ENCODE data around the gene ZNF536. TPM values are rescaled to one million over a fixed set of nuclear protein-coding genes. Genes with fewer than 3 reads are reported as not detected.

The ZNF536 gene
- total RNA-seq, 6 experiments from 2014 or later = 0.25 TPM; not detected in 5

DNA sequence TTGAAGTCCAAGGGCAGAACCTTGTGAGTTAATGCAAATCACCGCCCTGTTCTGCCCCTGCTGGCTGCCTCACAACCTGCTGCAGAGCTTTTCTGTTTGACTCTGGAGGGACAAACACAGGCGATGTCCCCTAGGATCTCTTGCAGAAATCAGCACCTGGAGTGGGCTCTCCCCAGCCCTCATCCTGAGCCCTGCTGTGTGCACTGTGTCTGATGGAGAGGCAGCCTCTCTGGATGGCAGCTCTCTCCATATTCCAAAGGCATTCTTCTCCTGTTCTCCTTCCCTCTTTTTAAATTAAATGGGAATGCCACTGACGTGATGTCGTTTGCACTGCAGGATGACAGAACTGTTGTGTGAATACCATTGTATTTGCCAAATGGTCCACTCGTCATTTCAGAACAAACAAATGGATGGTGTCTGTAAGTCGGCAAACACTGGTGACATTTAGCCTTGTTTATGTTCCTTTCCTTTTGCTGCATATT lies 184.1 kb downstream of the ZNF536 start:
- ATAC-seq = no peak
- WGBS (ENCODE audit: insufficient coverage, low coverage, low lambda C conversion rate, missing lambda C conversion rate) = 22% methylated on average over 5 of the region's 6 CpGs
- TF ChIP-seq, protein P1, sequence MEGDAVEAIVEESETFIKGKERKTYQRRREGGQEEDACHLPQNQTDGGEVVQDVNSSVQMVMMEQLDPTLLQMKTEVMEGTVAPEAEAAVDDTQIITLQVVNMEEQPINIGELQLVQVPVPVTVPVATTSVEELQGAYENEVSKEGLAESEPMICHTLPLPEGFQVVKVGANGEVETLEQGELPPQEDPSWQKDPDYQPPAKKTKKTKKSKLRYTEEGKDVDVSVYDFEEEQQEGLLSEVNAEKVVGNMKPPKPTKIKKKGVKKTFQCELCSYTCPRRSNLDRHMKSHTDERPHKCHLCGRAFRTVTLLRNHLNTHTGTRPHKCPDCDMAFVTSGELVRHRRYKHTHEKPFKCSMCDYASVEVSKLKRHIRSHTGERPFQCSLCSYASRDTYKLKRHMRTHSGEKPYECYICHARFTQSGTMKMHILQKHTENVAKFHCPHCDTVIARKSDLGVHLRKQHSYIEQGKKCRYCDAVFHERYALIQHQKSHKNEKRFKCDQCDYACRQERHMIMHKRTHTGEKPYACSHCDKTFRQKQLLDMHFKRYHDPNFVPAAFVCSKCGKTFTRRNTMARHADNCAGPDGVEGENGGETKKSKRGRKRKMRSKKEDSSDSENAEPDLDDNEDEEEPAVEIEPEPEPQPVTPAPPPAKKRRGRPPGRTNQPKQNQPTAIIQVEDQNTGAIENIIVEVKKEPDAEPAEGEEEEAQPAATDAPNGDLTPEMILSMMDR (IDR thresholded peaks at IDR 0.05) = no peak
- TF ChIP-seq POLR2A (IDR thresholded peaks at IDR 0.05) = no peak
- no peak overlapping the region for H3K4me3 ChIP-seq
- H3K4me1 ChIP-seq = no peaks in the 10 kb centered on the region
- H3K36me3 ChIP-seq = no peaks in the 10 kb centered on the region
- H3K27me3 ChIP-seq = no peaks in the 10 kb centered on the region
- intact Hi-C loops (cut with DNase I) = no loop called here
- no peak overlapping the region for H3K27ac ChIP-seq
- H3K9me3 ChIP-seq = no peaks in the 10 kb centered on the region
- DNase-seq = no peak

DNA sequence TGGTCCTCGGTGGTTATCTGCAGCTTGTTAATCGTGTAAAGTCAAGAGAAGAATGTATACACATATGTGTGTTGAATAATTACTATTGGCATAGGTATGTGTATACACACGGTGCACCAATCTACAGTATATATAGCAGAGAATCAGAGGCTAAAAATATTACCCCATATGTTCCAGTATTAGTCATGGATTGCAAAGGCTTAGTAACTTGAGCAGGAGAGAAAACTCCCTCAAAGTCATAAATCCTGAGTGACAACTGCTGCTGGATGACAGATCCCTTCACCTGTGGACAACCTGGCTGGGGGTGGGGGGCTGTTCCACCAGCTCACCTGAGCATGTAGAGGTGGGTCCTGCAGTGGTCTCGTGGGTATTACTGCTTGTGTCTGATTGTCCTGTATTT lies 185.0 kb downstream of the ZNF536 start:
- Histone ChIP-seq H3K27me3 (no peaks in the 10 kb centered on the region), H3K36me3 (no peaks in the 10 kb centered on the region), H3K27ac (no peak overlapping the region), H3K4me3 (no peak overlapping the region), H3K9me3 (no peaks in the 10 kb centered on the region), H3K4me1 (no peaks in the 10 kb centered on the region)
- no peak for DNase-seq
- 50% methylated on average over 4 of the region's 4 CpGs for WGBS (ENCODE audit: insufficient coverage, low coverage, low lambda C conversion rate, missing lambda C conversion rate)
- ATAC-seq = no peak
- no peak for TF ChIP-seq POLR2A (IDR thresholded peaks at IDR 0.05)
- TF ChIP-seq, protein P1 (IDR thresholded peaks at IDR 0.05) = no peak
- intact Hi-C loops (cut with DNase I) = no loop called here

DNA sequence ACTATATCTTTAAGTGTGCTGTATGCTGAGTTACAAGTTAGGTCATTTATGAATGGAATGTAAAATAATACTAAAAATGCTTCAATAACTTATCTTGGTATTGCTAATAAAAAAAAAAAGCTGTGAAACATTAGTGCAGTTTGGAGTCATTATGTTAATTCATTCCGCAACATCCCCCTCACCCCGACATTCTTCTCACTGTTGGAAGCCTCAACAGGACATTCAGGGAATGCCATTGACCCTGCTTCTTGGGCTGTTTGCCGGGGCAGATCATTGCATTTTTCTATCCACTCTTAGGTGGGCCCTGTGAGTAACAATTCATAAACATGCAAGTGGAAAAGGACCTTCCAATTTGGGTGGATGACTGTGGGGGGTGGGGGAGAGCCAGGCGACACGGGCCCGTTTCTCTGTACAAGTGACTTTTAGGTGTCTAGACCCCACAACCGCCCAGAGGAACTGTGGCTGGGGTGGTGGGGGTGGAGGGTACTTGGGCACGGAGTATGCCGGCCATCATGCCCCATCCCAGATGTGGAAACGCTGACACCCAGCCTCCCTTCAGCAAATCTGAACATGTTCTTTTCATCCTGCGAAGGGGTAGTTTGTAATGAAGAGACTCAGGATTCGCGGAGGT lies 185.9 kb downstream of the ZNF536 start:
- DNase-seq (no peak), ATAC-seq (no peak)
- Histone ChIP-seq H3K27ac (no peak overlapping the region), H3K9me3 (no peaks in the 10 kb centered on the region), H3K36me3 (no peaks in the 10 kb centered on the region), H3K4me1 (no peaks in the 10 kb centered on the region), H3K4me3 (no peak overlapping the region), H3K27me3 (no peaks in the 10 kb centered on the region)
- intact Hi-C loops (cut with DNase I) = no loop called here
- no peak for TF ChIP-seq POLR2A (IDR thresholded peaks at IDR 0.05)
- TF ChIP-seq, protein P1 (IDR thresholded peaks at IDR 0.05) = no peak
- WGBS (ENCODE audit: insufficient coverage, low coverage, low lambda C conversion rate, missing lambda C conversion rate) = 54% methylated on average over 12 of the region's 13 CpGs

DNA sequence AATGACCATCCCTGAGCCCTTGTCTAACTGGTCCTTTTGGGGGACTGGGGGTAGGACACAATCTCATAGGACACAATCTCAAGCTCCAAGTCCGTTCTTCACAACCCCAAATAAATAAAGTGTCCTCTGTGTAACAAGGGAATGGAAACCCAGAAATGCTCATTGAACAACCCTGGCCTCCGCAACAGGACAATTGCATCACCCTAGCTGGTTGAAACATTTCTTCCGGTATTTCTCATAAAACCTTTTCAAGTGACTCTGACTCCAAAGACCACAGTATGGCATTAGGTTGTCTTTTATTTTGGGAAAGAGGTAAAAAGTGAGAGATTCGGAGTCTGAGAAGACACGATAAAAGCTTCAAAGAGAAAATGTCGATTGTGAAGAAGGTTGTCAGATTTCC lies 186.6 kb downstream of the ZNF536 start:
- Histone ChIP-seq H3K27me3 (no peaks in the 10 kb centered on the region), H3K4me1 (no peaks in the 10 kb centered on the region), H3K4me3 (no peak overlapping the region), H3K27ac (no peak overlapping the region), H3K9me3 (no peaks in the 10 kb centered on the region), H3K36me3 (no peaks in the 10 kb centered on the region)
- whole genome bisulfite sequencing (ENCODE audit: insufficient coverage, low coverage, low lambda C conversion rate, missing lambda C conversion rate) = 54% methylated on average over 6 of the region's 6 CpGs
- DNase-seq = no peak
- intact Hi-C loops (cut with DNase I) = no loop called here
- TF ChIP-seq, protein P1 (IDR thresholded peaks at IDR 0.05) = no peak
- TF ChIP-seq POLR2A (IDR thresholded peaks at IDR 0.05) = no peak
- ATAC-seq = no peak

Measured in right lobe of liver (tissue), 6 donors.